ENCODE measurements around the gene FRAT1. TPM values are rescaled to one million over a fixed set of nuclear protein-coding genes. Genes with fewer than 3 reads are reported as not detected.

The FRAT1 gene, protein sequence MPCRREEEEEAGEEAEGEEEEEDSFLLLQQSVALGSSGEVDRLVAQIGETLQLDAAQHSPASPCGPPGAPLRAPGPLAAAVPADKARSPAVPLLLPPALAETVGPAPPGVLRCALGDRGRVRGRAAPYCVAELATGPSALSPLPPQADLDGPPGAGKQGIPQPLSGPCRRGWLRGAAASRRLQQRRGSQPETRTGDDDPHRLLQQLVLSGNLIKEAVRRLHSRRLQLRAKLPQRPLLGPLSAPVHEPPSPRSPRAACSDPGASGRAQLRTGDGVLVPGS
- total RNA-seq = 2.4 and 2.6 TPM in 2 replicates

DNA sequence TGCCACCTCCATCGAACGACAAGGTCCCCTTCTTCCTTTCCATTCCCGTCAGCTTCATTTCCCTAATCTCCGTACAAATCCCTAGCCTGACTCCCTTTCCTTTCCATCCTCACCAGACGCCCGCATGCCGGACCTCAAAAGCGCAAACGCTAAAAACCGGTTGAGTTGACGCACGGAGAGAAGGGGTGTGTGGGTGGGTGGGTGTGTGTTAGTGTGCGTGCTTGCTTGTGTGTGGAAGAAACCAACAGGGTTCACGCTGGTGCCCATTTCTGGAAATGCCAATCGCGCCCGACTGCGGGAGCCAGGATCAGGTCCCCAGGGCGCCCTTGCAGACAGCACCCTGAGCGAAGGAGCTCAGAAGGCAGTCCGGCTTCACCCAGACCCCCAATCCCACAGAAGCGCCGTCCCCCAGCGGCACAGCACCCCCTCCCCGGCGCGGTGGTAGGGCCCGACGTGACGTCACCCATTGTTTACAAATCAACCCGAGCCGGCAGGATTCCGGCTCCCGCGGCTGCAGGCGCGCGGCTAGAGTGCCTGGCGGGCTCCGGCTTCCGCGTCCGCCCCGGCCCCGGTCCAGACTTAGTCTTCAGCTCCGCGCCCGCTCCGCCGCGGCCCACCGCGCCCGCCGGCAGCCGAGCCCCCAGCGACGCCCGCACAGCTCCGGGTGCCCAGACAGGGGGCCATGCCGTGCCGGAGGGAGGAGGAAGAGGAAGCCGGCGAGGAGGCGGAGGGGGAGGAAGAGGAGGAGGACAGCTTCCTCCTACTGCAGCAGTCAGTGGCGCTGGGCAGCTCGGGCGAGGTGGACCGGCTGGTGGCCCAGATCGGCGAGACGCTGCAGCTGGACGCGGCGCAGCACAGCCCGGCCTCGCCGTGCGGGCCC lies at the start of gene FRAT1:
FRAT1 (plus strand) TSS at position 500 of the 880 bp plus-strand sequence; CDS start at position 683, 183 bp downstream.
- Histone ChIP-seq H3K36me3 (ENCODE audit: control insufficient read depth, insufficient read depth, low read length) (no peaks in the 10 kb centered on the region), H3K4me3 (ENCODE audit: low read depth, low read length) (peak within 1 kb of the TSS; percentile 68), H3K27me3 (ENCODE audit: control insufficient read depth, insufficient read depth, low read length) (peaks cover 8% of the 10 kb centered on the region)
- TF ChIP-seq, protein P1, sequence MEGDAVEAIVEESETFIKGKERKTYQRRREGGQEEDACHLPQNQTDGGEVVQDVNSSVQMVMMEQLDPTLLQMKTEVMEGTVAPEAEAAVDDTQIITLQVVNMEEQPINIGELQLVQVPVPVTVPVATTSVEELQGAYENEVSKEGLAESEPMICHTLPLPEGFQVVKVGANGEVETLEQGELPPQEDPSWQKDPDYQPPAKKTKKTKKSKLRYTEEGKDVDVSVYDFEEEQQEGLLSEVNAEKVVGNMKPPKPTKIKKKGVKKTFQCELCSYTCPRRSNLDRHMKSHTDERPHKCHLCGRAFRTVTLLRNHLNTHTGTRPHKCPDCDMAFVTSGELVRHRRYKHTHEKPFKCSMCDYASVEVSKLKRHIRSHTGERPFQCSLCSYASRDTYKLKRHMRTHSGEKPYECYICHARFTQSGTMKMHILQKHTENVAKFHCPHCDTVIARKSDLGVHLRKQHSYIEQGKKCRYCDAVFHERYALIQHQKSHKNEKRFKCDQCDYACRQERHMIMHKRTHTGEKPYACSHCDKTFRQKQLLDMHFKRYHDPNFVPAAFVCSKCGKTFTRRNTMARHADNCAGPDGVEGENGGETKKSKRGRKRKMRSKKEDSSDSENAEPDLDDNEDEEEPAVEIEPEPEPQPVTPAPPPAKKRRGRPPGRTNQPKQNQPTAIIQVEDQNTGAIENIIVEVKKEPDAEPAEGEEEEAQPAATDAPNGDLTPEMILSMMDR (IDR thresholded peaks at IDR 0.05; ENCODE audit: insufficient read depth, low read length, poor library complexity, severe bottlenecking) = no peak
- DNase-seq (ENCODE audit: low read depth) = peak; percentile 55

DNA sequence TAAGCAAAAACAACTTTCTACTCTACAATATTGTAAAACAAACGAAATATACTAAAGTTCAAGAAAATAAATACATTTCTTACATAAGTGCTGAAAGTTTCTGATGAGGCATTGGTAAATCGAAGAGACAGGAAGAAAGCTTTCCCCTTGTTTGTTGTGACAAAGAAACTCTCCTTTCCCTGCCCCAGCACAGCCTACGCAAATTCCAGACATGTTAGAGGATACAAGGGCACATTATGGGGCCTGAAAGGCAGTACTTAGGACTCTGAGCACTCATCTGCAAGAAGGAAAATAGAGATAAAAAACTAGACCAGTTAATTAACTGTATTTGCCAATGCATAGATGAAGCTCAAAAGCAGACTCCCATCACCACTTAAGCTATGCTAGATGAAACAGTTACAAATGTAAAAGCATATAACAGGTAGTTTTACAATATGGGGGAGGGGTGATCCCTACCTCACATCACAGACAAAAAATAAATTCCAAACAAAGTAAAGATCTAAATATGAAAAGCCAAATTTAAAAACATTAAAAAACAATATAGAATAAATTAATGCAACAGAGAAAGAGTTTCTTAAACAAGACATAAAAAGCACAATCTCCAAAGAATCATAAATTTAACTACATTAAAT lies 48.4 kb upstream of the FRAT1 start:
- DNase-seq (ENCODE audit: low read depth) = no peak
- TF ChIP-seq, protein P1 (IDR thresholded peaks at IDR 0.05; ENCODE audit: insufficient read depth, low read length, poor library complexity, severe bottlenecking) = no peak
- no peaks in the 10 kb centered on the region for H3K27me3 ChIP-seq (ENCODE audit: control insufficient read depth, insufficient read depth, low read length)
- H3K36me3 ChIP-seq (ENCODE audit: control insufficient read depth, insufficient read depth, low read length) = no peaks in the 10 kb centered on the region
- H3K4me3 ChIP-seq (ENCODE audit: low read depth, low read length) = no peak overlapping the region

DNA sequence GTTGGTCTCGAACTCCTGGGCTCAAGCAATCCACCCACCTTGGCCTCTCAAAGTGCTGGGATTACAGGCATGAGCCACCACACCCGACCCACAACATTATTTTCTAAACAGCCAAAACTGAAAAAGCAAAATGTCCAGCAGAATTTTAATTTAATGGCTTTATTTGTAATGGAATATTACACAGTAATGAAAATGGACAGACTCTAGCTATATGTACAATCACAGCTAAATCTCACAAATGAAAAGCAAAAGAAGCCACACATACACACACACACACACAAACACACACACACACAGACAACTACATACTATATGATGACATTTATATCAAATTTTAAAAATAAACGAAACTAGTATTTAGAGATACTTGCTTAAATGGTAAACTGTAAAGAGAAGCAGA lies 45.4 kb upstream of the FRAT1 start:
- no peak for DNase-seq (ENCODE audit: low read depth)

DNA sequence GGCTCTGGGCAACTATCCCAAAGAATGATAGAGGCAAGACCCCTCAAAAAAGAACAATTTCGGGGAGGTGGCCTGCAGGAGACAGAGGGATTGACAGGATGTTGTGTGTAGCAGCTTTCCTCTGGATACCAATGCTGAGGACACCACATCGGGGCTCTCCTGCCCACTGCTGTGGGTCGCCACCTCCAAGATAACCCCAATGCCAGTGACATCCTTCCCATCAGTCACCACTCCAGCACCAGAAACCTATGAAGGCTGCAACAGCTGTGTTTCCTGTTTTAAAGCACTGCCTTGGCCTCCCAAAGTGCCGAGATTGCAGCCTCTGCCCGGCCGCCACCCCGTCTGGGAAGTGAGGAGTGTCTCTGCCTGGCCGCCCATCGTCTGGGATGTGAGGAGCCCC lies 44.2 kb upstream of the FRAT1 start:
- DNase-seq (ENCODE audit: low read depth) = no peak
- Histone ChIP-seq H3K36me3 (ENCODE audit: control insufficient read depth, insufficient read depth, low read length) (no peaks in the 10 kb centered on the region), H3K4me3 (ENCODE audit: low read depth, low read length) (no peak overlapping the region), H3K27me3 (ENCODE audit: control insufficient read depth, insufficient read depth, low read length) (no peaks in the 10 kb centered on the region)
- TF ChIP-seq, protein P1 (IDR thresholded peaks at IDR 0.05; ENCODE audit: insufficient read depth, low read length, poor library complexity, severe bottlenecking) = no peak

More for the DNA sequence above, 45.4 kb upstream of the FRAT1 start:
- no peaks in the 10 kb centered on the region for H3K27me3 ChIP-seq (ENCODE audit: control insufficient read depth, insufficient read depth, low read length)
- no peaks in the 10 kb centered on the region for H3K36me3 ChIP-seq (ENCODE audit: control insufficient read depth, insufficient read depth, low read length)
- no peak overlapping the region for H3K4me3 ChIP-seq (ENCODE audit: low read depth, low read length)
- TF ChIP-seq, protein P1 (IDR thresholded peaks at IDR 0.05; ENCODE audit: insufficient read depth, low read length, poor library complexity, severe bottlenecking) = no peak

DNA sequence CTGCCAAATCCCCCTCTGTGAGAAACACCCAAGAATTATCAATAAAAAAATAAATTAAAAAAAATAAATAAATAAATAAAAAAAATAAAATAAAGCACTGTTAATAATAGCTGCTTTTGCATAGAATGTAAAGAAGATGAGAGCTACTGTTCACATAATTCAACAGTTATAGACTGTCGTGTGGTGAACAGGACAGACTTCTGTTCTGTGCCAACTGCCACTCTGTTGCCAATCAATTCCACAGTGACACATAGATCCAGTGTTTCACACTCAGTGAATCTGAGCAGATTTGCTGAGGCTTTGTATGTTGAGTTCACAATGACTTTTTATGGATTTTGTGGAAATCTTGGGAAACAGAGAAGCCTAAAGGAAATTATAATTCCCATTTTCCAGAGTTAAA lies 41.5 kb upstream of the FRAT1 start:
- DNase-seq (ENCODE audit: low read depth) = no peak
- H3K27me3 ChIP-seq (ENCODE audit: control insufficient read depth, insufficient read depth, low read length) = no peaks in the 10 kb centered on the region
- TF ChIP-seq, protein P1 (IDR thresholded peaks at IDR 0.05; ENCODE audit: insufficient read depth, low read length, poor library complexity, severe bottlenecking) = no peak

More for the DNA sequence above, 41.5 kb upstream of the FRAT1 start:
- Histone ChIP-seq H3K36me3 (ENCODE audit: control insufficient read depth, insufficient read depth, low read length) (no peaks in the 10 kb centered on the region), H3K4me3 (ENCODE audit: low read depth, low read length) (no peak overlapping the region)

Measured in kidney epithelial cell (primary cell).